Thyroid gland (tissue), 4 donors: ENCODE measurements around the gene ASCC2.

Experiments
- POLR2A ChIP-seq, 2 donors: fragments of 450-650 bp; IDR thresholded peaks; one replicate each; pipeline ENCODE4 v1.6.1; 2017; ENCODE audit warnings: antibody characterized with exemption in 2 of 2, mild to moderate bottlenecking in 2 of 2, moderate library complexity in 1 of 2
- TF ChIP-seq, protein P1 (sequence below), 6 experiments: fragments of 200-600 bp in 3 of 6; fragments of 450-650 bp in 3 of 6; sonication (generic) in 3 of 6; IDR thresholded peaks; one replicate each; pipeline ENCODE4 v1.5.1; 2016 to 2019; ENCODE audit warnings: antibody characterized with exemption in 6 of 6, mild to moderate bottlenecking in 2 of 6, inconsistent platforms in 1 of 6, moderate library complexity in 1 of 6

DNA sequence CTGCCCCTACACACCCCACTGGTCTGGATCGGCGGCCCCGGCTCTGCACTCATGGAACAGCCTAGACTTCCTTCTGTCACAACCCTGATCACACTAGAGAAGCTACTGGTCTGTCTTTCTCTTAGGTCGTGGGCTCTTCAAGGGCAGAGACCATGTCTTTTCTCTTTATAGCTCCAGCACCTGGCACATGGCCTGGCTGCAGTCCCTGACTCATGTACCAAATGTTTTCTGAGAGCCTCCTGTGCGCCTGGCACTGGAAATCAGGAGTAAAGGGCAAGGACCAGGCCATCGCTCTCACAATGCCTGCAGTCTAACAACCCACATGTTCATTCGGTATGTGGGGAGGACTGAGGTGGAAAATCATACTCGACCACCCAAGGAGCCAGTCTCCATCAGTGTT is 7.5 kb downstream of the ASCC2 start:
- TF ChIP-seq, protein P1, sequence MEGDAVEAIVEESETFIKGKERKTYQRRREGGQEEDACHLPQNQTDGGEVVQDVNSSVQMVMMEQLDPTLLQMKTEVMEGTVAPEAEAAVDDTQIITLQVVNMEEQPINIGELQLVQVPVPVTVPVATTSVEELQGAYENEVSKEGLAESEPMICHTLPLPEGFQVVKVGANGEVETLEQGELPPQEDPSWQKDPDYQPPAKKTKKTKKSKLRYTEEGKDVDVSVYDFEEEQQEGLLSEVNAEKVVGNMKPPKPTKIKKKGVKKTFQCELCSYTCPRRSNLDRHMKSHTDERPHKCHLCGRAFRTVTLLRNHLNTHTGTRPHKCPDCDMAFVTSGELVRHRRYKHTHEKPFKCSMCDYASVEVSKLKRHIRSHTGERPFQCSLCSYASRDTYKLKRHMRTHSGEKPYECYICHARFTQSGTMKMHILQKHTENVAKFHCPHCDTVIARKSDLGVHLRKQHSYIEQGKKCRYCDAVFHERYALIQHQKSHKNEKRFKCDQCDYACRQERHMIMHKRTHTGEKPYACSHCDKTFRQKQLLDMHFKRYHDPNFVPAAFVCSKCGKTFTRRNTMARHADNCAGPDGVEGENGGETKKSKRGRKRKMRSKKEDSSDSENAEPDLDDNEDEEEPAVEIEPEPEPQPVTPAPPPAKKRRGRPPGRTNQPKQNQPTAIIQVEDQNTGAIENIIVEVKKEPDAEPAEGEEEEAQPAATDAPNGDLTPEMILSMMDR (IDR thresholded peaks at IDR 0.05), result no peak
- TF ChIP-seq POLR2A (IDR thresholded peaks at IDR 0.05), result no peak
